Central memory CD4-positive, alpha-beta T cell (primary cell): ENCODE measurements around the gene IWS1.
"Not testable (repeated sequence)": the region's sequence is repeated elsewhere in the genome, so short reads cannot be mapped to it uniquely, and the experiment has no call there.

ENCODE experiments used
- DNase-seq: peaks from one replicate; pipeline ENCODE4 v3.0.0; 2022

Gene IWS1

GRCh38 chr2:127527001-127527804 lies 914 bp upstream of the IWS1 start:
- DNase-seq: no peak

- DNase-seq: no peak
Observed at GRCh38 chr2:127525691-127526131, 578 bp downstream of the IWS1 start.

- DNase-seq: not testable (repeated sequence)
Observed at GRCh38 chr2:127524198-127524834, 2.0 kb downstream of the IWS1 start.

- no peak for DNase-seq
Observed at GRCh38 chr2:127523269-127523939, 2.9 kb downstream of the IWS1 start.

GRCh38 chr2:127520424-127520823 lies 5.9 kb downstream of the IWS1 start:
- no peak for DNase-seq

- DNase-seq: no peak
Observed at GRCh38 chr2:127517465-127517864, 8.8 kb downstream of the IWS1 start.

GRCh38 chr2:127516041-127516762 lies 10.1 kb downstream of the IWS1 start:
- no peak for DNase-seq

GRCh38 chr2:127515383-127515915 lies 10.8 kb downstream of the IWS1 start:
- DNase-seq: no peak

GRCh38 chr2:127514485-127514884 lies 11.8 kb downstream of the IWS1 start:
- no peak for DNase-seq

- DNase-seq: no peak
Observed at GRCh38 chr2:127514076-127514475, 12.2 kb downstream of the IWS1 start.

GRCh38 chr2:127512362-127512761 lies 13.9 kb downstream of the IWS1 start:
- DNase-seq: no peak

- DNase-seq: no peak
Observed at GRCh38 chr2:127511917-127512316, 14.4 kb downstream of the IWS1 start.

- no peak for DNase-seq
Observed at GRCh38 chr2:127511090-127511695, 15.1 kb downstream of the IWS1 start.

- DNase-seq: no peak
Observed at GRCh38 chr2:127510073-127510472, 16.2 kb downstream of the IWS1 start.

GRCh38 chr2:127508631-127509034 lies 17.7 kb downstream of the IWS1 start:
- DNase-seq: no peak

- no peak for DNase-seq
Observed at GRCh38 chr2:127508023-127508630, 18.2 kb downstream of the IWS1 start.

- no peak for DNase-seq
Observed at GRCh38 chr2:127506510-127506909, 19.8 kb downstream of the IWS1 start.

- no peak for DNase-seq
Observed at GRCh38 chr2:127504552-127505430, 21.5 kb downstream of the IWS1 start.

- DNase-seq: no peak
Observed at GRCh38 chr2:127503491-127503890, 22.8 kb downstream of the IWS1 start.

- no peak for DNase-seq
Observed at GRCh38 chr2:127498386-127498785, 27.9 kb downstream of the IWS1 start.

GRCh38 chr2:127490283-127490682 lies 36.0 kb downstream of the IWS1 start:
- DNase-seq: no peak
